GM23248 (cell line): ENCODE data around the gene PLPP6. TPM values are rescaled to one million over a fixed set of nuclear protein-coding genes. Genes with fewer than 3 reads are reported as not detected.
A peak's percentile ranks its signal among the peaks of the same experiment; 100 is the strongest.

Experiments
- DNase-seq: peaks from one replicate; pipeline ENCODE4 v3.0.0-alpha.2; 2015
- H2AFZ ChIP-seq: fragments of 200-600 bp; sonication (generic); 2 replicates; pipeline ENCODE4 v1.6.1; 2016; ENCODE audit warnings: antibody characterized with exemption
- H3F3A ChIP-seq: fragments of 200-600 bp; sonication (generic); 2 replicates; pipeline ENCODE4 v1.6.1; 2016; ENCODE audit warnings: mild to moderate bottlenecking, antibody characterized with exemption, mixed run types; ENCODE audit not compliant: insufficient read depth
- H3K27ac ChIP-seq: fragments of 200-600 bp; sonication (generic); 2 replicates; pipeline ENCODE4 v1.5.1; 2016; ENCODE audit warnings: mild to moderate bottlenecking
- H3K27me3 ChIP-seq: fragments of 200-600 bp; sonication (generic); replicated peaks from 2 replicates; pipeline ENCODE4 v1.6.1; 2016; ENCODE audit warnings: mild to moderate bottlenecking; ENCODE audit not compliant: insufficient read depth
- H3K36me3 ChIP-seq: fragments of 200-600 bp; sonication (generic); 2 replicates; pipeline ENCODE4 v1.6.1; 2016; ENCODE audit warnings: low read depth, mild to moderate bottlenecking
- H3K4me1 ChIP-seq: fragments of 200-600 bp; sonication (generic); 2 replicates; pipeline ENCODE4 v1.6.1; 2016; ENCODE audit warnings: mild to moderate bottlenecking; ENCODE audit not compliant: insufficient read depth
- H3K4me2 ChIP-seq: fragments of 200-600 bp; sonication (generic); one replicate; pipeline ENCODE4 v1.6.1; 2016; ENCODE audit warnings: mild to moderate bottlenecking; ENCODE audit not compliant: unreplicated experiment
- H3K4me3 ChIP-seq: fragments of 200-600 bp; sonication (generic); 2 replicates; pipeline ENCODE4 v1.5.1; 2016; ENCODE audit warnings: mild to moderate bottlenecking
- H3K79me2 ChIP-seq: fragments of 200-600 bp; sonication (generic); 2 replicates; pipeline ENCODE4 v1.6.1; 2016; ENCODE audit warnings: mild to moderate bottlenecking; ENCODE audit not compliant: insufficient read depth
- H3K9ac ChIP-seq: fragments of 200-600 bp; sonication (generic); 2 replicates; pipeline ENCODE4 v1.6.1; 2016; ENCODE audit warnings: mild to moderate bottlenecking
- H3K9me2 ChIP-seq: fragments of 200-600 bp; sonication (generic); 2 replicates; pipeline ENCODE4 v1.6.1; 2016; ENCODE audit warnings: mixed run types, mild to moderate bottlenecking, moderate library complexity; ENCODE audit not compliant: insufficient read depth
- H3K9me3 ChIP-seq: fragments of 200-600 bp; sonication (generic); one replicate; pipeline ENCODE4 v1.6.1; 2017; ENCODE audit warnings: low read depth
- H4K20me1 ChIP-seq: fragments of 200-600 bp; sonication (generic); 2 replicates; pipeline ENCODE4 v1.6.0; 2016; ENCODE audit not compliant: insufficient read depth
- EZH2 ChIP-seq: fragments of 200-600 bp; sonication (generic); IDR thresholded peaks from 2 replicates; pipeline ENCODE4 v1.6.1; 2018; ENCODE audit warnings: antibody characterized with exemption, mild to moderate bottlenecking; ENCODE audit not compliant: insufficient read depth, poor library complexity, severe bottlenecking
- EZH2phosphoT487 ChIP-seq: fragments of 200-600 bp; sonication (generic); IDR thresholded peaks from 2 replicates; pipeline ENCODE4 v1.6.1; 2018; ENCODE audit warnings: antibody characterized with exemption, moderate library complexity, mild to moderate bottlenecking, low read depth; ENCODE audit not compliant: insufficient read depth
- WGBS, 2 experiments: methylation state at CpG; one replicate each; pipeline ENCODE4 v1.1.6; 2015 to 2017; ENCODE audit warnings: low lambda C conversion rate in 2 of 2, low coverage in 1 of 2; ENCODE audit errors: missing lambda C conversion rate in 2 of 2; 5-methylcytosine and 5-hydroxymethylcytosine counted together
- in situ Hi-C: fragments of 300-500 bp; cut with MboI; formaldehyde crosslinking; loops from 2 replicates; pipeline ENCODE4 v1.15.0; 2020
- polyA plus RNA-seq: library from polyadenylated mRNA; unstranded; fragments of >200 nt; fragmentation: Nextera tagmentation; extraction: Ambion mirVana; gene quantifications from 2 replicates; pipeline ENCODE4 v1.2.1, GENCODE V29; 2016
- total RNA-seq: library from RNA; depleted of rRNA; stranded (reverse); fragments of >200 nt; shearing (Covaris generic); gene quantifications from 2 replicates; pipeline ENCODE4 v1.2.3, GENCODE V29; 2014

PLPP6 gene
- total and polyA plus RNA-seq, 2 experiments from 2014 or later: 7.4 to 7.9 TPM

DNA sequence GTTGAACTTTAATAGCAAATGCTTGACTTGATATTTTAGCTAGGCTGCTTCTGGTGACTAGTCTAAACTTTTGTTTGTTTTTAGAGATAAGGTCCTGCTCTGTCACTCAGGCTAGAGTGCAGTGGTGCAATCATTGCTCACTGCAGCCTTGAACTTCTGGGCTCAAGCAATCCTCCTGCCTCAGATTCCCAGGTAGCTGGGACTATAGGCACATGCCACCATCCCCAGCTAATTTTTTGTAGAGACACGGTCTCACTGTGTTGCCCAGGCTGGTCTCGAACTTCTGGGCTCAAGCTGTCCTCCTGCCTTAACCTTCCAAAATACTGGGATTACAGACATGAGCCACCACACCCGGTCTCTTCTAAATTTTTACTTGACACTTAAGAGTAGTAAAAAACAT, 38.0 kb downstream of the PLPP6 start:
- in situ Hi-C loops: no loop called here

DNA sequence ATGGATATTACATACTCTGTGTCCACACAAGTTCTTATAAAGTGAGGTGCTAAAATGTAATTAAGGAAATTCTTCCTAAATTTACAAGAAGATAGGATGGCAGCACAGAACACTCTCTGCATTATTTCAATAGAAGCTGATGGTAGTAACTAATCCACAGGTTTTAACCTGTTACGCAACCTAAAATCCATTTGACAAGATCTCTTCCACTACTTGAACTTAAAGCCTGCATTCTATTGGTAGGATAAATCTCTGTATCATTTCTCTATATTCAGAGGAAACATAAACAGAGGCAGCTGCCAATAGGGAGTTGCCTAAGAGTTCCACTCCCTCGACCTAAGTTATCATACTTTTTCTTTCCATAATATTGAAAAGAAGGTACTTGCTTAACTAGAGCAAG, 38.8 kb downstream of the PLPP6 start:
- Histone ChIP-seq H3K9ac (no peak overlapping the region), H3K4me3 (no peak overlapping the region), H4K20me1 (no peaks in the 10 kb centered on the region), H3K9me3 (no peaks in the 10 kb centered on the region), H3K36me3 (peaks cover 60% of the 10 kb centered on the region), H3F3A (peaks cover 30% of the 10 kb centered on the region), H3K9me2 (no peaks in the 10 kb centered on the region), H2AFZ (no peak overlapping the region), H3K27ac (no peak overlapping the region), H3K27me3 (no peaks in the 10 kb centered on the region), H3K4me2 (no peak overlapping the region), H3K79me2 (peaks cover 32% of the 10 kb centered on the region), H3K4me1 (peaks cover 15% of the 10 kb centered on the region)
- in situ Hi-C loops: no loop called here
- TF ChIP-seq EZH2phosphoT487: no peak
- no peak for DNase-seq
- 96 to 100% methylated on average over 2 of the region's 2 CpGs for WGBS, 2 experiments

More for the DNA sequence above, 38.0 kb downstream of the PLPP6 start:
- no peak overlapping the region for H3K4me2 ChIP-seq
- no peak for TF ChIP-seq EZH2
- TF ChIP-seq EZH2phosphoT487: no peak
- H3K9me2 ChIP-seq: no peaks in the 10 kb centered on the region
- no peak overlapping the region for H3K4me3 ChIP-seq
- H3K36me3 ChIP-seq: peaks cover 52% of the 10 kb centered on the region
- whole genome bisulfite sequencing, 2 experiments: 97 to 100% methylated on average over 3 of the region's 3 CpGs
- H3K9ac ChIP-seq: no peak overlapping the region
- DNase-seq: no peak
- no peak overlapping the region for H3K27ac ChIP-seq
- peaks cover 30% of the 10 kb centered on the region for H3F3A ChIP-seq
- no peaks in the 10 kb centered on the region for H3K9me3 ChIP-seq
- no peaks in the 10 kb centered on the region for H3K27me3 ChIP-seq
- no peak overlapping the region for H2AFZ ChIP-seq
- H3K79me2 ChIP-seq: peaks cover 40% of the 10 kb centered on the region
- no peaks in the 10 kb centered on the region for H4K20me1 ChIP-seq
- peaks cover 15% of the 10 kb centered on the region for H3K4me1 ChIP-seq

DNA sequence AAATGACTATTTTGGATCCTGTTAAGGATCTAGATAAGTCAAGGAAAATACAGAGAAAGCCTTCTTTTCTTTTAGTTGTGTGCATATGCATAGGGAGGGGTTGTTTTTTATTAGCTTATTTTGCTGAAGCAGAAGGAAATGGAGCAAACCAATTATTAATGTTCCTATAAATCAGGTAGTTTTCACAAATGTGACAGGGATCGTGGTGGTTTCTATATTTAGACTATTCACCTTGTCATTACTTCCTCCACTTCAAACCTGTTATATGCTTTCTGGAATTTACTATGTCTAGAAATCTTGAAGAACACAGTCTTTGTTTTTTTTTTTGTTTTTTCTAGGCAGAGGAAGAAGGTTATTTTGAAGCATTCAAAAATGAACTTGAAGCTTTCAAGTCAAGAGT, 39.4 kb downstream of the PLPP6 start:
- no peaks in the 10 kb centered on the region for H4K20me1 ChIP-seq
- H3K4me3 ChIP-seq: no peak overlapping the region
- 96 to 100% methylated on average over 1 of the region's 1 CpG for WGBS, 2 experiments
- TF ChIP-seq EZH2phosphoT487 (no peak), EZH2 (no peak)
- H3K4me1 ChIP-seq: peaks cover 15% of the 10 kb centered on the region
- peaks cover 24% of the 10 kb centered on the region for H3F3A ChIP-seq
- in situ Hi-C loops: no loop called here
- H3K4me2 ChIP-seq: no peak overlapping the region
- H3K27ac ChIP-seq: no peak overlapping the region
- peaks cover 26% of the 10 kb centered on the region for H3K79me2 ChIP-seq
- H3K9me2 ChIP-seq: no peaks in the 10 kb centered on the region
- no peaks in the 10 kb centered on the region for H3K9me3 ChIP-seq
- no peak for DNase-seq
- H3K36me3 ChIP-seq: peaks cover 66% of the 10 kb centered on the region
- no peak overlapping the region for H3K9ac ChIP-seq
- H3K27me3 ChIP-seq: no peaks in the 10 kb centered on the region
- H2AFZ ChIP-seq: no peak overlapping the region

DNA sequence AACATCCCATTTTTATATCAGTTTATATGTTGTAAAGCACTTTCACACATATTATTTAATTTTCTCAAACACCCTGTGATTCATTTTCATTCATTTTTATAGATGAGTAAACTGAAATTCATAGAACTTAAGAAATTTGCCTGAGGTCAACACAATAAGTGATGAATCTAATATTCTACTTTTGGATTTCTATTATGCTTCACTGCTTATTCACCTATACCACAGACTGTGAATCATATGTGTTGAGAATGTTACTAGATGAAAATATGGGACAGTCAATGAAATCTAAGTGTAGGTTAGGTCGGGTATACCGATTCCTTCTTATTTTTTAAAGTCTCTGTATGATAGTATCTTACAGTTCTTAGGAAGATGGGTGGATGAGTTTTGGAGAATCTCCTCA, 42.0 kb downstream of the PLPP6 start:
- H3K27ac ChIP-seq: peak overlapping the region; percentile 26; the same call in 1 of the 2 replicates

DNA sequence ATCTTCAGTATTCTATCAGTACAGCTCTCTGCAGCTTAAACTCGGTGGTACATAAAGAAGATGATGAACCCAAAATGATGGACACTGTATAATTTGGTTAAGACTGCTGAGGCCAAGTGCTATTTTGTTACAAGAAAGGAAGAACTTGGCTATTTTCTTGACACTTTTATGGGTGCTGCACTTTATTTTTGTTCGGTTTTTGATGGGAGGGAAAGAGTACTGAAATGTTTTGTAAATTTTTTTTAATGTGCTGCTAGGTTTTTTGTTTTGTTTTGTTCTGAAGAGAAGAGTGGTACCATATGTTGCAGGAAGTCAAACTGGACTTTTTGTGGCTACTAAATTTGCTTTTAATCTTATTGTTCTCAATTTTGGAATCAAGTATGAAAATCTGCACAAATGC, 43.9 kb downstream of the PLPP6 start:
- Histone ChIP-seq H3K27ac (no peak overlapping the region), H2AFZ (no peak overlapping the region), H3K4me2 (no peak overlapping the region), H4K20me1 (no peaks in the 10 kb centered on the region; the same call in 1 of the 2 replicates), H3K4me1 (peaks cover 15% of the 10 kb centered on the region), H3K9ac (no peak overlapping the region), H3F3A (peaks cover 15% of the 10 kb centered on the region), H3K9me3 (no peaks in the 10 kb centered on the region), H3K9me2 (no peaks in the 10 kb centered on the region), H3K36me3 (peaks cover 56% of the 10 kb centered on the region), H3K79me2 (no peaks in the 10 kb centered on the region), H3K4me3 (no peak overlapping the region), H3K27me3 (no peaks in the 10 kb centered on the region)
- WGBS, 2 experiments: 46 to 55% methylated on average over 2 of the region's 2 CpGs
- in situ Hi-C loops: no loop called here
- no peak for DNase-seq
- no peak for TF ChIP-seq EZH2phosphoT487

More for the DNA sequence above, 42.0 kb downstream of the PLPP6 start:
- H2AFZ ChIP-seq: no peak overlapping the region
- no peak overlapping the region for H3K4me2 ChIP-seq
- H3K9me2 ChIP-seq: no peaks in the 10 kb centered on the region
- H4K20me1 ChIP-seq: no peaks in the 10 kb centered on the region; the same call in 1 of the 2 replicates
- H3K4me3 ChIP-seq: no peak overlapping the region
- WGBS, 2 experiments: 84 to 85% methylated on average over 2 of the region's 2 CpGs
- TF ChIP-seq EZH2 (no peak), EZH2phosphoT487 (no peak)
- H3K79me2 ChIP-seq: 0 out of 2 replicates have a peak, but pooled peaks cover 6% of the 10 kb centered on the region
- no peaks in the 10 kb centered on the region for H3K27me3 ChIP-seq
- peaks cover 21% of the 10 kb centered on the region for H3F3A ChIP-seq
- H3K36me3 ChIP-seq: peaks cover 60% of the 10 kb centered on the region
- peak; percentile 55 for DNase-seq
- H3K4me1 ChIP-seq: peaks cover 15% of the 10 kb centered on the region
- no peaks in the 10 kb centered on the region for H3K9me3 ChIP-seq
- in situ Hi-C loops: no loop called here
- no peak overlapping the region for H3K9ac ChIP-seq
